SW480 (cell line): ENCODE measurements around the gene OR5C1.
"Not testable (repeated sequence)": the region's sequence is repeated elsewhere in the genome, so short reads cannot be mapped to it uniquely, and the experiment has no call there.

ENCODE experiments used
- DNase-seq: peaks from one replicate; pipeline ENCODE4 v3.0.0-alpha.2; 2016; ENCODE audit warnings: low spot score

The OR5C1 gene

DNA sequence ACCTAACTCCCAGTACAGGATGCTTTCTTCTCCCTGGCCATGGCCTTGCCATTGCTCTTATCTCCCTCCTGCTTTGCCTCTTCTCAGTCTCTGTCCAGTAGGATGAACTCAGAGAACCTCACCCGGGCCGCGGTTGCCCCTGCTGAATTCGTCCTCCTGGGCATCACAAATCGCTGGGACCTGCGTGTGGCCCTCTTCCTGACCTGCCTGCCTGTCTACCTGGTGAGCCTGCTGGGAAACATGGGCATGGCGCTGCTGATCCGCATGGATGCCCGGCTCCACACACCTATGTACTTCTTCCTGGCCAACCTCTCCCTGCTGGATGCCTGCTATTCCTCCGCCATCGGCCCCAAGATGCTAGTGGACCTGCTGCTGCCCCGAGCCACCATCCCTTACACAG lies at the start of gene OR5C1:
OR5C1 (plus strand) TSS at position 103 of the 400 bp plus-strand sequence; CDS start at position 103, 0 bp downstream.
- DNase-seq: no peak

DNA sequence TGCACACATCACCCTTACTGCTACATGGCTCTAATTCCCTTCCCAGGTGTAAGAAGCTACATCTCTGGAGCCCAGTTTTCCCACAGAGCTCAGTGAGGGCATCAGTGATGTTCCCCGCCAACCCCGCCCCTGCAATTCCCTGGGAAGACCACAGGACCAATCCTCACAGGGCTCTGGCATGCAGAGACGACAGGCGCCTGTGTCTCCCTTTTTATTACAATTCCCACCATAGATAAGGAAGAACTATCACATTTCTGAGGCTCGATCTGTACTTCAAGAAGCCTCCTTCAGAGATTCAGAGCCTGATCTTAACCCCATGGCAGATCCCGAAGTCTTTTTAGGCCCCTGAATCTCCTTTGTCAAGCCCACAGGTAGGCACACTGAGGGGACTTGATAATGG lies 46.7 kb upstream of the OR5C1 start, which contains the start of gene OR1L6:
OR1L6 (plus strand) TSS at position 301 of the 400 bp plus-strand sequence. CDS start 7,545 bp downstream, outside the sequence.
- DNase-seq: no peak

DNA sequence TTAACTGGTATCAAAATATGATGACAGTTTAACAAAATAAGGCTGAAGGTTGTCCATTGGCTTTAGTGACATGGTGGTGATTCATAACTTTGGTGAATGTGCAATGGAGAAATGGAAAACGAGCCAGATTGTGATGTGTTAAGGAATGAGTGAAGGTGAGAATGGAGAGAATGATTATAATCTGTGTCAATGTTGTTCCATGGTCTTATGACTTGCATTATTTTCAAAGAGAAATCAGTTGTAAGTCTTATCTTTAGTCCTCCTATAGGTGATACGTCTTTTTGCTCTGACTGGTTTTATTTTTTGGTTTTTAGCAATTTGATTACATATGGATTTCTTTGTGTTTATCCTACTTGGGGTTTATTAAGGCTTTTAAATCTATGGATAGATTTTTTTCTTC lies 33.9 kb upstream of the OR5C1 start:
- DNase-seq: no peak

DNA sequence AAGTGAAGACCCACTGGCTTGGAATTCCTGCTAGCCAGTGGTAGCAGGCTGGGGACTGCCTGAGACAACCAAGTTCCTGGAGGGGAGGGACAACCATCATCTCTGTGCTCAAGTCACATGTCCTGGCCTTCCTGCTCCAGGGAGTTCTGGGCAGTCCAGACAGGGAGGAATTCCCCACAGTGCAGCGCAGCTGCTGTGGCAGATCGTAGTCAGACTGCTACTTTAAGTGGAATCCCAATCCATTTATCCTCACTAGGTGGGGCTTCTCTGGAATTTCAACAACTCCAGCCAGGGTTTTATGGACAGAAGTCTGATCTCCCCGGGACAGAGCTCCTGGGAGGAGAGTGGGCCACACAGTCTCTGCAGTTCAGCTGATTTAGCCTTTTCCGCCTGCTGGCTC lies 20.9 kb upstream of the OR5C1 start:
- no peak for DNase-seq

- no peak for DNase-seq
Measured at GRCh38 chr9:122777052-122777451, 11.7 kb upstream of the OR5C1 start.

DNA sequence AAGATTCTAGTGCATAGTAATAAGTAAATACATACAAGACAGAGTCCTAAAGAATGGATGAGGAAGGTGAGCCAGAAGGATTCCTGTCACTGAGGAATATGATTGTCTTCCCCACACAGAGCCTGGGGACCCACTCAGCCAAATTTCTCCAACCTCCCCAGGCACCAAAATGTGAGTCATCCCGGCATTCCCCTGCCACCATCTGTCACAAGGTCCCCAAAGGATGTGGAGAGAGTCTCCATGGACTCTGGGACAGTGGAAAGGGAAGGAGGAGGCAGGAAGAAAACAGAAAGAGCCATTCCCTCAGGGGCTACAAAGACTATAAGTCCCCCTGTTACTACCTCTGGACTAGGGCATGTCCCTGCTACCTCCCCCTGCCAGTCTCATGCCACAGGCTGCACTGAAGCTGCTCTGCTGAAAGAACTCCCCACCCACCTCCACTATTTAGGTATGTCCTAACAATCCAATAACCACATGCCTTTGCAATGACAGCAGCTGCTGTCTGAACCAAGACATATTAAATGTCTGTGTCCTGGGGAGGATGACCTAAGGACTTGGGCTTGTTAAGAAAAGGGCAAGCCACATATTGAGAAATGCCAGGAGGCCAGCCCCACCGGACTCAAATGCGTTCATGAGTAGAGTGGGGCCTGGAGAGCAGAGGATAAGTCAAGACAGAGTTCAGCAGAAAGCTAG lies 10.7 kb upstream of the OR5C1 start:
- peak; percentile 21 for DNase-seq

DNA sequence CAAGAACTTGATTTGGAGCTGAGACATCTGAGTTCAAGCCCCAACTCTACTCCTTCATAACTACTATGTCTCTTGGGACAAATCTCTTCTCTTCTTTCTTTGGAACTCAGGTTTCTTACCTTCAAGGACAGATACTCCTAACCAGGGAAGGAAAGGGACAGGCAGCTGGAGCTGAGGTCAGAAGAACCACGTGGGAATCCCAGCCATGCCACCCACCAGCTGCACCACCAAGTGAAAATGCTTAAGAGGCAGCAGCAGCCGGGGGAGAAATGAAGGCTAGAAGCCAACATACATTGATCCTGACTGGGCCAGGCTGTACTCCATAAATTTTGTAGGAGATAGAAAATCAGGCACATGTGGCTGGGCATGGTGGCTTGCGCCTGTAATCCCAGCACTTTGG lies 9.6 kb upstream of the OR5C1 start:
- DNase-seq: no peak

GRCh38 chr9:122780026-122780425 lies 8.7 kb upstream of the OR5C1 start:
- DNase-seq: no peak

DNA sequence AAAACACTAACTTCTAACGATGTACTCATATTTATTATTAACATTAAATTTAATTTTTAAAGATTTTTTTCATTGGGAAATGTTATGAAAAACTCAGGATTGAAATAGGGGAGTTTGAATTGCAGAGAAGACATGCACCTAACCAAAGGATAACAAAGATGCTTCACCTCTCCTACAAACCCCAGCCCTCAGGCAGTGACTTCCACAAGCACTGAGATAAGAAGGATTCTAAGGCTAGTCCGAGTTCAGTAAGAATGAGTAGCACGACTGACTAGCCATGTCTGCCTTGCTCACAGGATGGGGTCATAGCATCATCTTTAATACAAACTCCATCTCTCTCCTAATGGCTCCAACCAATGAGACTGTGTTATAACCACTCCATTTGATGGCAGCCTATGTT lies 7.1 kb upstream of the OR5C1 start:
- no peak for DNase-seq

- DNase-seq: no peak
Measured at GRCh38 chr9:122785269-122785668, 3.5 kb upstream of the OR5C1 start.

GRCh38 chr9:122786338-122786737 lies 2.4 kb upstream of the OR5C1 start:
- DNase-seq: no peak

DNA sequence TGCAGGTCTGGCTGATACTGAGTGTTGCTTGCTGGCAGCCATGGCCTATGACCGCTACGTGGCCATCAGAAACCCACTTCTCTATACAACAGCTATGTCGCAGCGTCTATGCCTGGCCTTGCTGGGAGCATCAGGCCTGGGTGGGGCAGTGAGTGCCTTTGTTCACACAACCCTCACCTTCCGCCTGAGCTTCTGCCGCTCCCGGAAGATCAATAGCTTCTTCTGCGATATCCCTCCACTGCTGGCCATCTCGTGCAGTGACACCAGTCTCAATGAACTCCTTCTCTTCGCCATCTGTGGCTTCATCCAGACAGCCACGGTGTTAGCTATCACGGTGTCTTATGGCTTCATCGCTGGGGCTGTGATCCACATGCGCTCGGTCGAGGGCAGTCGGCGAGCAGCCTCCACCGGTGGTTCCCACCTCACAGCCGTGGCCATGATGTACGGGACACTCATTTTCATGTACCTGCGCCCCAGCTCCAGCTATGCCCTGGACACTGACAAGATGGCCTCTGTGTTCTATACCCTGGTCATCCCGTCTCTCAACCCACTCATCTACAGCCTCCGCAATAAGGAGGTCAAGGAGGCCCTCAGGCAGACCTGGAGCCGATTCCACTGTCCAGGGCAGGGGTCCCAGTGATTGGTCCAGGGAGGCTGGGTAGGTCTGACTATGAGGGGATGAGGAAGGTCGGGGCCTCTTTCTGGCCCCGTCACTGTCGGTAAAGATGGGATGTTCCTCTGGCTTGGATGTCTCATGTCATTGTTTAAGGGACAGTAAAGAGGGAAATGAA lies 718 bp downstream of the OR5C1 start:
- no peak for DNase-seq

DNA sequence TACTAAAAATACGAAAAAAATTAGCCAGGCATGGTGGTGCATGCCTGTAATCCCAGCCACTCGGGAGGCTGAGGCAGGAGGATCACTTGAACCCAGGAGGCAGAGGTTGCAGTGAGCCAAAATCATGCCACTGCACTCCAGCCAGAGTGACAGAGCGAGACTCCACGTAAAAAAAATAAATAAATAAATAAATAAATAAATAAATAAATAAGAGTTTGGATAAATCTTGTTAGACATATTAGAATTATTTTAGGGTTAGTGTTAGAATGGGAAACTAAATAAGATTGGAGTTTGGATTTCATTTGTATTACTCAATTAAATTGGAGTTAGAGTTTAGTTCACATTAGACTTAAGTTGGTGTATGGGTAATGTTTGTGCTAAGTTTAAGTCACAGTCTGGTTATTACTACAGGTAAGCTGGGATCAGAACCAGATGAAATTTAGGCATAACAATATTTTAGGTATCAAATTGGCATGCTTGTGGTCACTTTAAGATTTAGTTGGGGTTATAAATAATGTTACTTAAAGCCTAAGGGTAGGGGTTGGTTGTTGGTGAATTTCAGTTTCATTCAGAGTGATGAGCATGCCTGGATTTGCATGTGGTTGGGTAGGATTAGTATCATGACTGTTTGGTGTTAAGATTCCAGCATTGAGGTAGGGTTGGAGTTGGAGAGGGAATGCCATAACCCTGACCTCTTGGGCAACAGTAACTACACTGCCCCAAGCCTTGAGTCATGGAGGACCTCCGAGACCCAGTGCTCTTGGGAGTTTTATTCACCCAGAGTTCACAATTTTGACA lies 3.3 kb downstream of the OR5C1 start:
- DNase-seq: no peak

DNA sequence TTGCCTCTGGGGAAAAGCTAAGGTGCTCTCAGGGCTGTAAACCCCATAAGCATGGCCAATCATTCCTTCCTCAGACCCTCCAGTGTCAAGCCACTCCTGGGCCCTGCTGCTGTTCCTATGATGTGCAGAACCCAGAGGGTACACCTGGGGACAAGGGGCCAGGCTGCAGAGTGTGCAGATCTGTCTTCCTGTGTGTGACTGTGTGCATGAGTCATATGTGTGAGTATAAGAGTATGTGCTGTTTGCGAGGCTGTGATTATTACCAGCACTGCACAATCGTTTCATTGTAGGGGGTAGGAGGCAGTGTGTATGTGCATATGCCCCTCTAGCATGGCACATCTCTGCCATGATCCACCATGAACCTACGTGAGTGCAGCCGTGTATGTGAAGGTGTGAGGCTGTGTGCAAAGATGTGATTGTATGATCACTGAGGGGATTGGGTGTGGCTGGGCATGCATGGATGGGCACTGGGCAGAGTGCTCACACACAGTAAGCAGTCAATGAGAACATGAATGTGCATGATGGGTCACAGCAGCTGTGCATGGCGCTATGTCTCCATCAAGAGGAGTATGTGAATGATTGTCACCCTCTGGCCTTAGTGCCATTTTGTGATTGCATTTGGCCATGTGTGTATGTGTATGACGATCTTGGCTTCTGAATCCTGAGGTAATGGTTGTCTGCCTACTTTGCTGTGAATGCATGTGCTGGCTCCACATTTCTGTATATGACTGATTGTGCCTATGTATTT lies 8.8 kb downstream of the OR5C1 start:
- no peak for DNase-seq

- DNase-seq: no peak
Measured at GRCh38 chr9:122800066-122801060, 11.6 kb downstream of the OR5C1 start, which contains the start of gene OR1K1. Gene OR1K1, plus strand, starts transcription at chr9:122800123. Its CDS starts 0 bp downstream, at chr9:122800123.

GRCh38 chr9:122806661-122807060 lies 17.9 kb downstream of the OR5C1 start:
- no peak for DNase-seq

- no peak for DNase-seq
Measured at GRCh38 chr9:122807271-122807900, 18.7 kb downstream of the OR5C1 start.

- no peak for DNase-seq
Measured at GRCh38 chr9:122808141-122808540, 19.4 kb downstream of the OR5C1 start.

DNA sequence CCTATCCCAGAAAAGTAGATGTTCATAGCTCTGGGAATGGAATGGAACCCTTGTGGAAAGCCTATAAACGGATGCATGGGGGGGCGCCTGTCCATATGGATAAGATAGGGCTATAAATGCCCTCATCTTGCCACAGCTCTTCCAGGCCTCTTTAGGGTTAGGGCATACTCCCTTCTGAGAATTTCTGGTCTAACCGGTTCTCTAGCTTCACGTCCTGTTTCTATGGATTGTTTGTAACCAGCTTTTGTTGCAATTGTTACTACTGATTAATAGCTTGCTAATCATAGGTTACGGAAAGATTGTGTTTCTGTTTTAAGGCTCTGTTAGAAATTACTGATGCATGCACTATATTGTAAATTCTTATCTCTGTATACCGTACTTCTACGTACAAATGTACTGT lies 20.5 kb downstream of the OR5C1 start:
- not testable (repeated sequence) for DNase-seq
